GM18499 (cell line): ENCODE results near the gene CORO7.

Experiments
- ATAC-seq: cut with Tn5 transposase; IDR thresholded peaks from one replicate; pipeline ENCODE4 v1.9.1; 2021; ENCODE audit warnings: moderate number of reproducible peaks; ENCODE audit not compliant: insufficient read depth, unreplicated experiment

CORO7 gene

GRCh38 chr16:4315186-4316107, 100.9 kb downstream of the CORO7 start, which contains the start of gene GLIS2:
Gene GLIS2, plus strand, starts transcription at chr16:4316067. Its CDS starts 16,214 bp downstream, at chr16:4332281.
- no peak for ATAC-seq

- no peak for ATAC-seq
Observed at GRCh38 chr16:4314532-4315185, 101.7 kb downstream of the CORO7 start.

- no peak for ATAC-seq
Observed at GRCh38 chr16:4313563-4314531, 102.5 kb downstream of the CORO7 start.

- no peak for ATAC-seq
Observed at GRCh38 chr16:4309833-4310266, 106.5 kb downstream of the CORO7 start.

- no peak for ATAC-seq
Observed at GRCh38 chr16:4309102-4309832, 107.1 kb downstream of the CORO7 start.

GRCh38 chr16:4307215-4308037, 109.0 kb downstream of the CORO7 start:
- peak; percentile 78 for ATAC-seq

GRCh38 chr16:4306470-4307214, 109.8 kb downstream of the CORO7 start:
- no peak for ATAC-seq
